Testis (tissue), 3 donors: ENCODE data around the gene ADTRP. TPM values are rescaled to one million over a fixed set of nuclear protein-coding genes. Genes with fewer than 3 reads are reported as not detected.

Experiments
- DNase-seq: peaks from one replicate; pipeline ENCODE4 v3.0.0-alpha.2; 2019
- H3K27ac ChIP-seq, 2 donors: fragments of 200-600 bp; sonication (generic); one replicate each; pipeline ENCODE4 v1.5.1; 2019
- H3K27me3 ChIP-seq: fragments of 200-600 bp; sonication (generic); one replicate; pipeline ENCODE4 v1.5.1; 2019
- H3K36me3 ChIP-seq: fragments of 200-600 bp; sonication (generic); one replicate; pipeline ENCODE4 v1.5.1; 2017; ENCODE audit warnings: low read depth; ENCODE audit errors: missing control alignments
- H3K4me1 ChIP-seq: fragments of 200-600 bp; sonication (generic); one replicate; pipeline ENCODE4 v1.5.1; 2019
- H3K4me3 ChIP-seq, 2 donors: fragments of 200-600 bp; sonication (generic); one replicate each; pipeline ENCODE4 v1.5.1; 2017 to 2019
- H3K9me3 ChIP-seq: fragments of 200-600 bp; sonication (generic); one replicate; pipeline ENCODE4 v1.5.1; 2017
- CTCF ChIP-seq, 3 experiments: fragments of 450-650 bp in 2 of 3; fragments of 200-600 bp in 1 of 3; sonication (generic) in 1 of 3; IDR thresholded peaks; one replicate each; pipeline ENCODE4 v1.5.1; 2016 to 2019; ENCODE audit warnings: antibody characterized with exemption in 3 of 3, mild to moderate bottlenecking in 2 of 3, moderate library complexity in 1 of 3
- POLR2A ChIP-seq: fragments of 450-650 bp; IDR thresholded peaks from one replicate; pipeline ENCODE4 v1.6.1; 2017; ENCODE audit warnings: antibody characterized with exemption, mild to moderate bottlenecking, moderate library complexity
- WGBS, 2 donors: methylation state at CpG; one replicate each; pipeline ENCODE4 v1.1.5; 2018; 5-methylcytosine and 5-hydroxymethylcytosine counted together
- intact Hi-C: fragments of 100-400 bp; cut with DNase I; formaldehyde crosslinking; loops from one replicate; pipeline ENCODE4 v1.15.1; 2023; ENCODE audit warnings: low total_unique reads
- polyA plus RNA-seq: library from polyadenylated mRNA; stranded (reverse); fragments of 350-450 nt; fragmentation: Illumina TruSeq; extraction: RNeasy Lipid Tissue Mini Kit (QIAGEN cat#74804); gene quantifications from one replicate; pipeline ENCODE4 v1.2.3, GENCODE V29; 2014; ENCODE audit warnings: low read depth, low replicate concordance; ENCODE audit not compliant: insufficient read depth
- total RNA-seq, 2 donors: library from RNA; depleted of rRNA; stranded (reverse); fragments of >200 nt; gene quantifications; one replicate each; pipeline ENCODE4 v1.2.3, GENCODE V29; 2016

The ADTRP gene
- total and polyA plus RNA-seq, 3 donors from 2014 or later = 8.3 to 49.6 (median 21.3) TPM

GRCh38 chr6:11805259-11806053, 26.9 kb upstream of the ADTRP start:
- intact Hi-C loops = no loop called here
- Histone ChIP-seq H3K4me1 (peaks cover 15% of the 10 kb centered on the region), H3K9me3 (no peaks in the 10 kb centered on the region), H3K36me3 (no peaks in the 10 kb centered on the region), H3K27ac (no peak overlapping the region), H3K4me3 (no peak overlapping the region), H3K27me3 (no peaks in the 10 kb centered on the region)
- DNase-seq = peak; percentile 22
- TF ChIP-seq POLR2A (no peak), CTCF (IDR thresholded peaks at IDR 0.05) (no peak)
- 49 to 73% methylated on average over 13 of the region's 13 CpGs for WGBS, 2 donors

GRCh38 chr6:11804701-11805100, 26.1 kb upstream of the ADTRP start:
- Histone ChIP-seq H3K36me3 (no peaks in the 10 kb centered on the region), H3K27ac (no peak overlapping the region), H3K27me3 (no peaks in the 10 kb centered on the region), H3K4me3 (no peak overlapping the region), H3K9me3 (no peaks in the 10 kb centered on the region), H3K4me1 (peaks cover 7% of the 10 kb centered on the region)
- TF ChIP-seq POLR2A (no peak), CTCF (IDR thresholded peaks at IDR 0.05) (no peak)
- intact Hi-C loops = no loop called here
- no peak for DNase-seq
- WGBS, 2 donors = 35 to 48% methylated on average over 3 of the region's 3 CpGs

GRCh38 chr6:11804135-11804534, 25.5 kb upstream of the ADTRP start:
- no peaks in the 10 kb centered on the region for H3K27me3 ChIP-seq
- H3K9me3 ChIP-seq = no peaks in the 10 kb centered on the region
- no peak for DNase-seq
- no peaks in the 10 kb centered on the region for H3K36me3 ChIP-seq
- intact Hi-C loops = no loop called here
- no peak overlapping the region for H3K27ac ChIP-seq
- H3K4me1 ChIP-seq = peaks cover 2% of the 10 kb centered on the region
- no peak overlapping the region for H3K4me3 ChIP-seq
- TF ChIP-seq CTCF (IDR thresholded peaks at IDR 0.05) (no peak), POLR2A (no peak)
- 77 to 90% methylated on average over 6 of the region's 6 CpGs for WGBS, 2 donors

GRCh38 chr6:11803591-11803971, 25.0 kb upstream of the ADTRP start:
- TF ChIP-seq POLR2A = no peak
- no peak for TF ChIP-seq CTCF (IDR thresholded peaks at IDR 0.05)
- WGBS, 2 donors = 92 to 94% methylated on average over 2 of the region's 2 CpGs
- intact Hi-C loops = no loop called here

More at GRCh38 chr6:11803591-11803971, 25.0 kb upstream of the ADTRP start:
- Histone ChIP-seq H3K27ac (no peak overlapping the region), H3K9me3 (no peaks in the 10 kb centered on the region), H3K27me3 (no peaks in the 10 kb centered on the region), H3K4me3 (no peak overlapping the region), H3K36me3 (no peaks in the 10 kb centered on the region), H3K4me1 (no peaks in the 10 kb centered on the region)
- DNase-seq = no peak
